GM13977 (cell line): ENCODE data around the gene CDK6.
"Not testable (repeated sequence)": the region's sequence is repeated elsewhere in the genome, so short reads cannot be mapped to it uniquely, and the experiment has no call there.

ENCODE experiments used
- DNase-seq: peaks from one replicate; pipeline ENCODE4 v3.0.0; 2012; ENCODE audit warnings: low spot score
- CTCF ChIP-seq: IDR thresholded peaks from 2 replicates; pipeline ENCODE4 v1.5.1; 2012; ENCODE audit warnings: mild to moderate bottlenecking, control low read depth; ENCODE audit not compliant: insufficient read depth; ENCODE audit errors: extremely low read depth, missing control alignments
- in situ Hi-C: fragments of 300-500 bp; cut with MboI; formaldehyde crosslinking; loops from one replicate; pipeline ENCODE4 v1.12.0; 2022; ENCODE audit warnings: low sequenced_read_pairs, low pct_unique_long_range_greater_than_20kb, mixed read lengths, inconsistent platforms; ENCODE audit not compliant: unreplicated experiment

The CDK6 gene

DNA sequence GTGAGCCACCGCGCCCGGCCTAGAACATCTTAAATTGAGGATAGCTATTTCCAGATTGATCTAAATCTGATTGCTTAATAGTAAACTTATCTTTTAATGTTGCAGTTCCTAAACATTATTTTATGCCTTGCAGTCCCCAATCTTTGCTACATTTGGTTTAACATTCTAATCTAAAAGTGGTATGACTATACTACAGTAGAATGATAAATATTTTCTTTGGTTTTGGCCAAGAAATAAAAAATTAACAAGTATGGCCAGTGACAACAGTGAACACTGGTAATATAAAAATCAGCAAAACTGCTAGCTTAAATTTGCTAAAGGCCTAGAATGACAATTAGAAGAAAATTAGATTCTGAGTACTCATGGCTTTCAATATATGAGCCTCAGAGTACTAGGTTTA is 73.5 kb downstream of the CDK6 start:
- in situ Hi-C loops = no loop called here
- TF ChIP-seq CTCF = no peak
- DNase-seq = no peak

DNA sequence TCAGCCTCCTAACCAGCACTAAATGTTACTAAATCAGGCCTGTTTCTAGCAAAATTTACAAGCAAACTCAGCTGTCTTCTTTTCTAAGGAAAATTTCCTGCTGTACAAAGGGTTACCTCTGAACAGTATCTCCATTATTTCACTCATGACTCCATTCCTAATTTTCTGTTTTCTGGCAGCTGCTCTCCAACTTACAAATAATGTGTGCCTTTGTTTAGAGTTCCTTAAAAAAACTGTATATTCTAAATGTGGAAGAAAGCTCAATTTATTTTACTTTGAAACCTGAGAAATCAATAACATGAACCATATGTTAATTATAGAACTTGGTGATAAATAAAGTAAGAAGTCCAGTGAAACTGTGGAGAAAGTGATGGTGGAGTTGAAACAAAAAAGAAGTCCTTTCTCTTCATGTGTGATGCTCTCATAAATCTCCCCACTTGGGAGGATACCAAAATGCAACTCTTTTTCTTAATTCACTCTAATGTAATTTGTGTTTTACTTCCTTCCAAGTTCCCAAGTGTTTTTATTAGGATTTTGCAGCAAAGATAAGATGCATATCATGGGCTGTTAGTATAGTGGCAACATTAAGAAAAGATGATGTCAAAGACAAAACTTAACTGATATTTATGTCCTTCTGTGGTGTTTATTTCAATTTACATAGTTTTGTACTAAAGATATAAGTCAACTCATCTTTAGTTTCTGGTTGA is 74.8 kb downstream of the CDK6 start:
- TF ChIP-seq CTCF = no peak
- DNase-seq = no peak
- in situ Hi-C loops = no loop called here

DNA sequence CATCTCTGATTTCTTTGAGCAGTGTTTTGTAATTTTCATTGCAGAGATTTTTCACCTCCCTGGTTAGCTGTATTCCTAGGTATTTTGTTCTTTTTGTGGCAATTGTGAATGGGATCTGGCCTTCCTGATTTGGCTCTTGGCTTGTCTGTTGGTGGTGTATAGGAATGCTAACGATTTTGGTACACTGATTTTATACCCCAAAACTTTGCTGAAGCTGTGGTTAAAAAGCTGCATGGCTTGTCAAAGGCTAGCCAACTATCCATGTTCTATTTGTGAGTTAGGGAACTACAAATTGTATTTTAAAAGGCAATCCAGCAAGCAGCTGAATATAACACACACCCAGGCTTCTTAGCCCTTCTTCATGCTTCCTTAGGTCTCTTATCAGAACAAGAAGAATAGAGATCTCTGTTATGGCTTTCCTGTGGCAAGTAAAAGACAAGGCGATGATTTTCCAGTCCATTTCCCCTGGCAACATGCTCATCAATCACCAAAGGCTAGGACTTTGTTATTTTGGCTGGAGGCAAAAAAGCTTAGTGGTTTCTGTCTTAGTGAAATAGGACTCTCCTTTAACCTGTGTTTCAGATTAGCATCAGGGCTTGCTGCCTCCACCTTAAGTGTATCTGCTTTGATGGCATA is 77.5 kb downstream of the CDK6 start:
- no peak for TF ChIP-seq CTCF
- in situ Hi-C loops = no loop called here
- DNase-seq = no peak

DNA sequence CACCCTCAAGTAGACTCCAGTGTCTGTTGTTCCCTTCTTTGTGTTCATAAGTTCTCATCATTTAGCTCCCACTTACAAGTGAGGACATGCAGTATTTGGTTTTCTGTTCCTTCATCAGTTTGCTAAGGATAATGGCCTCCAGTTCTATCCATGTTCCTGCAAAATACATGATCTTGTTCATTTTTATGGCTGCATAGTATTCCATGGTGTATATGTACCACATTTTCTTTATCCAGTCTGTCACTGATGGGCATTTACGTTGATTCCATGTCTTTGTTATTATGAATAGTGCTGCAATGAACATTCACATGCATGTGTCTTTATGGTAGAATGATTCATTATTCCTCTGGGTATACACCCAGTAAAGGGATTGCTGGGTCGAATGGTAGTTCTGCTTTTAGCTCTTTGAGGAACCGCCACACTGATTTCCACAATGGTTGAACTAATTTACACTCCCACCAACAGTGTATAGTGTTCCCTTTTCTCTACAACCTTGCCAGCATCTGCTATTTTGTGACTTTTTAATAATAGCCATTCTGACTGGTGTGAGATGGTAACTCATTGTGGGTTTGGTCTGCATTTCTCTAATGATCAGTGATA is 79.0 kb downstream of the CDK6 start:
- in situ Hi-C loops, DNase-seq: not testable (repeated sequence)

GRCh38 chr7:92755680-92756079 is 80.7 kb downstream of the CDK6 start:
- TF ChIP-seq CTCF = no peak
- in situ Hi-C loops = no loop called here
- no peak for DNase-seq

DNA sequence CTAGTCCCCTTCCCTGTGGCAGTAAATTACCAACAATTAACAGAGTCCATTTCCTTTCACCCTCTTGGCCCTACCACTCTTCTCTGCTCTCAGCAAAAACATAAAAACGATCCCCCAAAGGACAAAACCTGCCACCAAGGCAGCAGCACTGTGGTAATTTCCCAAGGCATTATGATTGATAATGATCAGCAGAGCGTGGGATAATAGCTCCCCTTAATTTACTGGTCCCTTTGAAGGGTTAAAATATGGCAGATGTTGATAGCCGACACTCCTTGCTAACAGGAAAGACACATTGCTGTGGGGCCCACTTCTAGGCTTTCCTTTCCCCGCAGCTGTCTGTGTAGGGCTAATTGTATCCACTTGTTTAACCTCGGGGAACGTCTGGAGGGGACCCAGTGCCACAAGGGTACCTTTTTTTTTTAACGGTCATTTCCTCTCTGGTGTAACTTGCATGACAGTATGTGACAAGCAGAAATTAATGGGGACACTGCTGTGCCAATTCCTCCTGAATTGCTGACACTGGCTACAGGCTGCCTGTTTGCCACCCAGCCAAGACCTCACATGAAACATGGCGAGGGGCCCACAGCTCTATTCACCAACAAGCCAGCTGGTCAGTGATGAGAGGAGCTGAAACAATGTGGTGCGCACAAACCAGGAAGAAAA is 81.3 kb downstream of the CDK6 start:
- in situ Hi-C loops = no loop called here
- no peak for DNase-seq
- no peak for TF ChIP-seq CTCF

- DNase-seq = no peak
- TF ChIP-seq CTCF = no peak
- in situ Hi-C loops = no loop called here
These were observed 82.8 kb downstream of the CDK6 start for GRCh38 chr7:92753614-92754013.
